NOMO-1 (cell line): ENCODE results near the gene SPARCL1.
A peak's percentile ranks its signal among the peaks of the same experiment; 100 is the strongest.
"Not testable (repeated sequence)": the region's sequence is repeated elsewhere in the genome, so short reads cannot be mapped to it uniquely, and the experiment has no call there.

Source experiments
- DNase-seq, 2 experiments: peaks; one replicate each; lab custom pipeline; 2025; ENCODE audit not compliant: unreplicated experiment in 2 of 2; lab: John Stamatoyannopoulos, UW

The SPARCL1 gene

DNA sequence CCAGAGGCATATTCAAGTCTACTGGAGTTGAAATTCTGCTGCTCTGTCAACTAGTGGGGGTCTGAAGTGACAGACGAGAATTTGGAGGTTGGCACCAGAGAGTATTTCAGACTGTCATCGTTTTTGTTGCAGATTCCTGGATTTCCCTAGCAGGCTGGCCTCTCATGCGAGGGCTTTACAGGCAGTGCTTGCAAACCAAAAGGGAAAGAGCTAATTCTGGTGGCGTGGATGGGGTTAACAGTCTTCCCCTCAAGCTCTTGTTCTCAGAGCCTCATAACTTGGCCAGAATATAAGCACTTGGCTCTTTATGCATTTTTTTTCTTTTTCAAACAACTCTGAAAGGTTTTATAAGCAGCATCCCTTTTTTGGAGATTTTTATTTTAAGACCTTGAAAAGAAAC is at the start of gene SPARCL1:
TSS of gene SPARCL1 (minus strand) at position 190 of the 400 bp plus-strand sequence. CDS start 29,802 bp downstream, outside the sequence.
- DNase-seq, result no peak

GRCh38 chr4:87575983-87576382 is 46.8 kb upstream of the SPARCL1 start:
- no peak for DNase-seq

- no peak for DNase-seq
These were observed 46.2 kb upstream of the SPARCL1 start for GRCh38 chr4:87575408-87575807.

- no peak for DNase-seq
These were observed 45.8 kb upstream of the SPARCL1 start for GRCh38 chr4:87574996-87575395.

DNA sequence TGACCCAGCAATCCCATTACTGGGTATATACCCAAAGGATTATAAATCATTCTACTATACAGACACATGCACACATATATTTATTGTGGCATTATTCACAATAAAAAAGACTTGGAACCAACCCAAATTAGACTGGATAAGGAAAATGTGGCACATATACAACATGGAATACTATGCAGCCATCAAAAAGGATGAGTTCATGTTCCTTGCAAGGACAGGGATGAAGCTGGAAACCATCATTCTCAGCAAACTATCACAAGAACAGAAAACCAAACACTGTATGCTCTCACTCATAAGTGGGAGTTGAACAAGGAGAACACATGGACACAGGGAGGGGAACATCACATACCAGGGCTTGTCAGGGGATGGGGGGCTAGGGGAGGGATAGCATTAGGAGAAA is 45.2 kb upstream of the SPARCL1 start:
- not testable (repeated sequence) for DNase-seq

GRCh38 chr4:87570290-87570805 is 41.2 kb upstream of the SPARCL1 start:
- no peak for DNase-seq

DNA sequence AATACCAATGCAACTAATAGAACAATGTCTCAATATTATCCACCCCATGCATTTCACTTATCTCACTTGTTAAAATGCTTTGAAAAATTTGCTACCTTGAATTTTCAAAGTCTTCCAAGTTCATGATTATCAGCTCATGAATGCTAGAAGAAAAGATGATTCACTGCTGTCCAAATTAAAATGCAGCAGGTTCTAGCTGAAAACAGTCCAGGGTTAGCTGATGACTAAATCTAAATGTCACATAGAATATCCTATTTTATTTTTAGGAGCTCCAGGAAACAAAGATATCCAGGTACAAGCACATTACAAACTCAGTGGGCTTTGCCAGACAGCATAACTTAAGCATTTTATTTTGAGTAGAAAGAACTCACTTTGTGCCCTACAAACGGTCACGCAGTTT is 38.0 kb upstream of the SPARCL1 start:
- DNase-seq, result no peak

- DNase-seq, result no peak
These were observed 37.1 kb upstream of the SPARCL1 start for GRCh38 chr4:87566276-87566675.

DNA sequence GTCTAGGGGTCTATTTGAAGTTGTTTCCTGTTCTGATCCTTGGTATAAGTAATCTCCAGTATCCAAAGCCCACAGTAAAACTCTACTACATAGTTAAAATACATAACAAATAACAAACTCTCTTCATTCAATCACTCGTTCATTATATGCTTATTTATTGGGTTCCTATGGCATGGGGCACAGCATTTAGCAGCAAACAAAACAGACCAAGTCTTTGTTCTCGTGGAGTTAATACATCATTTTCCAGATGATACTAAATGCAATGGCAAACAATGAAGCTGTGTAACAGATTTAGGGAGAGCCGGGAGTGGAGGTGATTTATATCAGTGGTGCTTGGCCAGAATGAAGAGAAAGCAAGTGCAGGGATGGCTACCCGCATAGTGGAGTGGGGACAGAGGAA is 36.6 kb upstream of the SPARCL1 start:
- DNase-seq, result no peak

DNA sequence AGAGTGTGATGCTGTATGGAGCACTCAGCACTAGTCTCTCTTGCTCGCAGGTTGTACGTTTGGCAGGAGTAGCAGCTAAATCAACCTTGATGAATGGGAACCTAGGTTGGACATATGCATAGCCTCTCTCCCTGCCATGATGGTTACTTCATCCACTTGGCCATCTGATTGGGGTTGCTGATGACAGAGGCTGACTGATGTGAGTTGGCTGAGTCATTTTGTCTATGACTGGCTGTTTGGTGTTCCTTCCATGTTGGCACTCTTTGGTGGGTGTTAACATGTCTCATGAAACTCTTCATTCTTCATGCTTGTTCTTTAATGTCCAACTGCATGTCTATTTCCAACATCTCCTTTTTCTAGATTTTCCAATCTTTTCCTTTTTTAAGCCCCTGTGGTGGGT is 31.6 kb upstream of the SPARCL1 start:
- DNase-seq, result no peak

DNA sequence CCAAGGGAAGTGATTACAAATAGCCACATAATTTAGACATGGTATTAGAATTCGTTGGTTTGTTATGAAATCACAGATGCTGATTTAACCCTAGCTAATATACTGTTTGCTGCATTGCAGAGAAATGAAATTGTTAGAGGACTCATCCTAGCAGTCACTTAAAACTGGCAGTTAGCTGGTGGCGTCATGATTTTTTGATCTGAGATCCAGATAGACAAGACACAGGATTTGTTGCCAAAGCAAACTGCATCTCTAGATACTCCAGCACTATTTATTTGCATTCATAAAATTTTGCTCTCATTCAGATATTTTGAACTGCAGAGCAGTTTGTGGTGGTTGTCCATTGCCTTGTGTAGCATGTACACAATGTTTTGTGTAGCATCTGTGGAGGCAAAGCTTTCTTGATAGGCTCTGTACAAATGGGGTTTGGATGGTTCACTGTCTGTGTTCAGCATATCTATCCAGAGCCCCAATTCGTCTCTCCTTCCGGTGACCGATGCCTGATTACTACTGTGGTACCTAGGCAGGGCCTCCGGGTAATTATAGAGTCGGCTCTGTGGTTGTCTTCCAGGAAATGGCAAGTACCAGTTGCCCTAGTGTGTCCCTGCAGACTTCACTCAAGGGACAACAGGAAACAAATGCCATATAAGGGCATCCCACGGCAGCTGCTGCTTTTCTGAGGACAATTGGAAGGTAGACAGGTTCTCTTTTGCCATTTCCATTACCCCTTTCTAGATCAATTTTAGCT is 30.1 kb upstream of the SPARCL1 start:
- DNase-seq, result peak; percentile 68 to 78

- DNase-seq, result no peak
These were observed 28.2 kb upstream of the SPARCL1 start for GRCh38 chr4:87557348-87557747.

- DNase-seq, result peak in 1 of 2 experiments; percentile 7
These were observed 26.8 kb upstream of the SPARCL1 start for GRCh38 chr4:87555773-87556619.

- no peak for DNase-seq
These were observed 24.0 kb upstream of the SPARCL1 start for GRCh38 chr4:87553182-87553581.

GRCh38 chr4:87551361-87551760 is 22.2 kb upstream of the SPARCL1 start:
- no peak for DNase-seq

- DNase-seq, result no peak
These were observed 18.0 kb upstream of the SPARCL1 start for GRCh38 chr4:87547016-87547708.

DNA sequence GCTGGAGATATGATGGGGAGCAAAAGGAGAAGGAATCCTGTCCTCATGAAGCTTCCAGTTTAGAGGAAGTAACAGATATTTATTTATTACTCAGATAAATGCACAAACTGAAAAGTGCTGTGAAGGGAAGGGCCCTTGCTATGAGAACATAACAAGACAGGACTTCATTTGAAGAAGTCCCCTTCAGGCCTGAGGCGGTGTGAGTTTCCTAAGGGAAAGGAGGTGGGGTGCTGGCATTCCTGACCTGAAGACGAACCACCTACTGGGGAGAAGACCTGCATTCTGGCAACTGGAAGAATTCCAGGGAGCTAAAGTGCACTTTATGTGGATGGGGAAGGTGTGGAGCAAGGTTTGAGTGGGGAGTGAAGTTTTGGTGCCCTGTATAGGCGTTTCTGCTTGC is 15.9 kb upstream of the SPARCL1 start:
- DNase-seq, result no peak

- no peak for DNase-seq
These were observed 14.8 kb upstream of the SPARCL1 start for GRCh38 chr4:87543835-87544461.

DNA sequence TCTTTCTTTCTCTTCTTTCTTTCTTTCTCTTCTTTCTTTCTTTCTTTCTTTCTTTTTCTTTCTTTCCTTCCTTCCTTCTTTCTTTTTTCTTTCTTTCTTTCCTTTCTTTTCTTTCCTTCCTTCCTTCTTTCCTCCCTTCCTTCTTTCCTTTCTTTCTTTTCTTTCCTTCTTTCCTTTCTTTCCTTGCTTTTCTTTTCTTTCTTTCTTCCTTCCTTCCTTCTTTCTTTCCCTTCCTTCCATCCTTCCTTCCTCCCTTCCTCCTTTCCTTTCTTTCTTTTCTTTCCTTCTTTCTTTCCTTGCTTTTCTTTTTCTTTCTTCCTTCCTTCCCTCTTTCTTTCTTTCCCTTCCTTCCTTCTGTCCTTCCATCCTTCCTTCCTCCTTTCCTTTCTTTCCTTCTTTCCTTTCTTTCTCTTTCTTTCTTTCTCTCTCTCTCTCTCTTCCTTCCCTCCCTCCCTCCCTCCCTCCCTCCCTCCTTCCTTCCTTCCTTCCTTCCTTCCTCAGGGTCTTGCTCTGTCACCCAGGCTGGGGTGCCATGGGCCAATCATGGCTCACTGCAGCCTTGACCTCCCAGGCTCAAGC is 13.6 kb upstream of the SPARCL1 start:
- no peak for DNase-seq

DNA sequence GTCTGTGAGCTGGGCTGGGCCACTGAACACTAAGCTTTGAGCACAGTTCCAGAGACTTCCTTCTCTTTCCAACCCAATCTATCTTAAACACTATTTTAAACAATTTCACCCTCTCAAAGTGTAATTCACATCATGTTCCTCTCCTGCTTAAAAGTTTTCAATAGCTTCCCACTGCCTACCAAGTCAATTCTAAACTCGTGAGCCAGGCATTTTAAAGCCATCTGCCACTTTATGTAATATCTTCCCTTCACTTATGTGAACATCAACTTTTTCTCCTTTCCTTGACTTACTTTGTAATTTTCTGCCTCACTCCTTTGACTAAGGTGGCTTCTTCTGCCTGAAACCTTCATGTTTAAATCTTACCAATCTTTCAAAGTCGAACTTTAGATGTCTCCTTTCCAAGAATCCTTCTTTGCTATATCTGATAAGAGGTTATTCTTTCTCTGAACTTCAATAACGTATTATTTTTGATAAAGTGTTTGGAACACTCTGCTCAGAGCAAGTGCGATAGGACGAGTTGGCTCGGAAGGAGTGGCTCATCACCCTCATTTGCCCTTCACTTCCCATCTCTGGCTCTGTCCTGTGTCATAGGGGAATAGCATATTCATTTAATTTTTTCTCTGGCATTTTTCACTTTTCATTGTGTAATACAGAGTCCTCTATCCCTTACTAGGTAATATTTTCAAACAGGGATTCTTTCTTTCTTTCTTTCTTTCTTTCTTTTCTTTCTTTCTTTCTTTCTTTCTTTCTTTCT is 13.0 kb upstream of the SPARCL1 start:
- DNase-seq, result no peak
